ENCODE measurements around the gene PARD3. TPM values are rescaled to one million over a fixed set of nuclear protein-coding genes. Genes with fewer than 3 reads are reported as not detected.
A peak's percentile ranks its signal among the peaks of the same experiment; 100 is the strongest.

PARD3 gene
- total RNA-seq, 4 donors from 2014 or later, result 115 to 226 (median 141) TPM

DNA sequence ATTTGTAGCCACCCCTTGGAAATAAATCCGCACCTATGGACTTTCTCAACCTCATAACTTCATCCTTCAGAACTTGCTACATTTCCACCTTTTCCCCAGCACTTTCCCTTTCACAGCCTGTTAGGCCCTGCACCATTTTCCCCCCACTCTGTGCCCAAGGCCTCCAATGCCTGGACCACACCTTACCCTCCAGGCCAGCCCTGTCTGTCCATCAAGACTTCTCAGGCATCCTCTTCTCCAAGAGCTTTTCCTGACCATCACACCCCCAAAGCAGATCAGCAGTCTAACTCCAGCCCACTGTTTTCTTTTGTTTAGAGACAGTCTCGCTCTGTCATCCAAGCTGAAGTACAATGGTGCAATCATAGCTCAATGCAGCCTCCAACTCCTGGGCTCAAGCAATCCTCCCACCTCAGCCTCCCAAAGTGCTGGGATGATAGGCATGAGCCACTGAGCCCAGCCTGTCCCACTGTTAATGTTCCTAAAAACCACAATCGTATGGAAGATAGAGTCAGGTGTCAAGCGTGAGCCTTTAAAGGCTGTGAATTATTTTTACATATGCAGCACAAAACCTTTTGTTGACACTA, 116.8 kb downstream of the PARD3 start:
- H3K4me1 ChIP-seq, result peaks cover 70% of the 10 kb centered on the region
- WGBS, result 94% methylated on average over 4 of the region's 4 CpGs
- no peak overlapping the region for H3K4me3 ChIP-seq
- TF ChIP-seq, protein P1, sequence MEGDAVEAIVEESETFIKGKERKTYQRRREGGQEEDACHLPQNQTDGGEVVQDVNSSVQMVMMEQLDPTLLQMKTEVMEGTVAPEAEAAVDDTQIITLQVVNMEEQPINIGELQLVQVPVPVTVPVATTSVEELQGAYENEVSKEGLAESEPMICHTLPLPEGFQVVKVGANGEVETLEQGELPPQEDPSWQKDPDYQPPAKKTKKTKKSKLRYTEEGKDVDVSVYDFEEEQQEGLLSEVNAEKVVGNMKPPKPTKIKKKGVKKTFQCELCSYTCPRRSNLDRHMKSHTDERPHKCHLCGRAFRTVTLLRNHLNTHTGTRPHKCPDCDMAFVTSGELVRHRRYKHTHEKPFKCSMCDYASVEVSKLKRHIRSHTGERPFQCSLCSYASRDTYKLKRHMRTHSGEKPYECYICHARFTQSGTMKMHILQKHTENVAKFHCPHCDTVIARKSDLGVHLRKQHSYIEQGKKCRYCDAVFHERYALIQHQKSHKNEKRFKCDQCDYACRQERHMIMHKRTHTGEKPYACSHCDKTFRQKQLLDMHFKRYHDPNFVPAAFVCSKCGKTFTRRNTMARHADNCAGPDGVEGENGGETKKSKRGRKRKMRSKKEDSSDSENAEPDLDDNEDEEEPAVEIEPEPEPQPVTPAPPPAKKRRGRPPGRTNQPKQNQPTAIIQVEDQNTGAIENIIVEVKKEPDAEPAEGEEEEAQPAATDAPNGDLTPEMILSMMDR (IDR thresholded peaks at IDR 0.05), result no peak
- TF ChIP-seq POLR2A (IDR thresholded peaks at IDR 0.05) (no peak), POLR2AphosphoS5 (IDR thresholded peaks at IDR 0.05) (no peak)
- no peaks in the 10 kb centered on the region for H3K9me3 ChIP-seq
- H3K27ac ChIP-seq, result no peak overlapping the region
- no peak for DNase-seq (ENCODE audit: low spot score in 2 of 2)
- H3K36me3 ChIP-seq, result no peaks in the 10 kb centered on the region
- H3K27me3 ChIP-seq, result no peaks in the 10 kb centered on the region

DNA sequence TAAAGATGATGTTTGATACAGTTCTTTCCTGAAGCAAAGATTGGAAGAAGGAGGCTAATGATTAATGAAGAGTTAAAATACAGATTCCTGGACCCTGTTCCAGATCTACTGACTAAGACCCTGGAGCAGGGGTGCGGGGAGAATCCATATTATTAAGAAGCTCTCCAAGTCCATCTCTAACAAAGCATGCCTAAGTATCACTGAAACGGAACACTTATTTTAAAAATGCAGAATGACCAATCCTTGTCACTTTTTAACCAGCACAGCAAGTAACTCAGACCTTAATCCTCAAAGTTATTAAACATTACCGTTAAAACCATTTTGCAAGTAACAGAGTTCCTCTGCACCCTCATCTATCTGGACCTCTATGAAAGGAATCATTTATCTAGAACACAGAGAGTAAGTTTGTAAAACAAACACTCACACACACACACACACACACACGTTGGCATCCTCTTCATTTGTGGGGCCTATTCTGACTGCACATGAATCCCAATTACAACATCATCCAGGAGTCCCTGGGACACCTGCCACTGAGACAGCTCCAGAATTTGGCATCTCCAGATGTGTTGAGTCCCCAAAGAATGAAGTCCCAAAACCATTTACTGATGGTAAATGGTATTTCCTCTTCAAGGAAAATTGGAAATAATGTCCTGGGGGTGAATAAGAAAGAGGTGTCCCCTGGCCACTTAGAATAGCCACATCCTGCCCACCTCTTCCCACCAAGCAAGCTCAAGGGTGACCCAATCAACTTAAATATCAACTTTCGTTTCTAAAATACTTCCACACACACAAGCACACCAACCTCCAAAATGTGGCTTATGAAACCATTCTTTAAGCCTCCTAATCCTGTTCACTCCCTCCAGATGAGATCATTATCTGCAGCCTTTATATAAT, 117.5 kb downstream of the PARD3 start:
- WGBS, result 72% methylated on average over 5 of the region's 5 CpGs
- DNase-seq (ENCODE audit: low spot score in 2 of 2), result no peak
- Histone ChIP-seq H3K4me3 (no peak overlapping the region), H3K27me3 (no peaks in the 10 kb centered on the region), H3K27ac (no peak overlapping the region), H3K4me1 (peaks cover 67% of the 10 kb centered on the region), H3K36me3 (peaks cover 2% of the 10 kb centered on the region), H3K9me3 (no peaks in the 10 kb centered on the region)
- TF ChIP-seq EP300 (IDR thresholded peaks at IDR 0.05), result no peak
- TF ChIP-seq, protein P1 (IDR thresholded peaks at IDR 0.05), result no peak
- no peak for TF ChIP-seq POLR2AphosphoS5 (IDR thresholded peaks at IDR 0.05)
- no peak for TF ChIP-seq POLR2A (IDR thresholded peaks at IDR 0.05)

DNA sequence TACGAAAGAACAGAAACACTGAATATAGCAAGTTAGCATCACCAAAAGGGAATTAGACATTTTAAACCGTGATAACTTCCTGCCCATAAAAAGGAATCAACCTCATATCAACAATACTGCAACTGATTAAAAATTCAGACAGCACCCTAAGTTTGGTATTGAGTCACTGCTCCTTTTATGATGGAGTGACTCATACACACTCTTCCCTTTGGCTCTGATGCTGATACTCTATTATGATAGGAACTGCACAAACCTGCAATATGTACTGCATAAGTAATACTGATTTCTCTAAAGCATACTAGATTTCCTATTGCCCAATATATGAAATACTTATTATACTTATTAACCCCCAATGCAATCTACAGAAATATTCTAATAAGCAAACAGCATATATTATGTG, 118.7 kb downstream of the PARD3 start:
- TF ChIP-seq, protein P1 (IDR thresholded peaks at IDR 0.05), result no peak
- TF ChIP-seq POLR2A (IDR thresholded peaks at IDR 0.05) (no peak), POLR2AphosphoS5 (IDR thresholded peaks at IDR 0.05) (no peak)
- DNase-seq (ENCODE audit: low spot score in 2 of 2), result no peak
- no peaks in the 10 kb centered on the region for H3K9me3 ChIP-seq
- no peak overlapping the region for H3K4me3 ChIP-seq
- H3K4me1 ChIP-seq, result peaks cover 55% of the 10 kb centered on the region
- H3K27ac ChIP-seq, result peak overlapping the region; percentile 54
- H3K27me3 ChIP-seq, result no peaks in the 10 kb centered on the region
- 45% methylated on average over 2 of the region's 2 CpGs for WGBS
- H3K36me3 ChIP-seq, result peaks cover 2% of the 10 kb centered on the region

DNA sequence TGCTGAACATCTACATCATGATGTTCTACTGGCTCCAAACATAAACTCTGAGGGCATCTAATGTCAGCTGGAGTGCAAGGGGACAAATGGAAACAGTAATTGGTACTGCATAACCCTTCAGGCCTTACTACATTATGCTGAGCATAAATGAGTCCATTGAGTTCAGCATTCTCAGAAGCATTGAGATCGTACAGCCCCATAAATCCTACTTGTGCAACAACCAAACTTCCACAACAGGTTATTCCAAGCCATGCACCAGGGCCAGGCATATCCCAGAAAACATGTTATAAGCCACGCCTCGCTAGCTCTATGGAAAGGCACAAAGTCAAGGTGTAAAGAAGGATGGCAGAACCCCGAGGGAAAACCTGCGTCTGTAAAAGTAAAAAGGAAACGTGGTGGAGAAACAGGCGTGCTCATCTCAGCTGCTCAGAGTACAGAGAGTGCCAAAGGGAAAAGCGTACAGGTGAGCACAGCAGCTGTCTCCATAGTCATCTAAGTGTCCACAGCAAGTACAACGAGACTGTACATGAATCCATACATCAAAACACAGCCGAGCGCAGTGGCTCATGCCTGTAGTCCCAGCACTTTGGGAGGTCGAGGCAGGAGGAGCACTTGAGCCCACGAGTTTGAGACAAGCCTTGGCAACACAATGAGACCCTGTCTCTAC, 124.6 kb downstream of the PARD3 start:
- H3K27ac ChIP-seq, result peak overlapping the region; percentile 50
- peaks cover 47% of the 10 kb centered on the region for H3K4me1 ChIP-seq
- H3K4me3 ChIP-seq, result no peak overlapping the region
- no peak for DNase-seq (ENCODE audit: low spot score in 2 of 2)
- peaks cover 2% of the 10 kb centered on the region for H3K36me3 ChIP-seq
- TF ChIP-seq EP300 (IDR thresholded peaks at IDR 0.05) (no peak), POLR2AphosphoS5 (IDR thresholded peaks at IDR 0.05) (peak in 1 of 3 donors; percentile 62)
- 57% methylated on average over 13 of the region's 13 CpGs for WGBS
- no peaks in the 10 kb centered on the region for H3K27me3 ChIP-seq
- H3K9me3 ChIP-seq, result no peaks in the 10 kb centered on the region

DNA sequence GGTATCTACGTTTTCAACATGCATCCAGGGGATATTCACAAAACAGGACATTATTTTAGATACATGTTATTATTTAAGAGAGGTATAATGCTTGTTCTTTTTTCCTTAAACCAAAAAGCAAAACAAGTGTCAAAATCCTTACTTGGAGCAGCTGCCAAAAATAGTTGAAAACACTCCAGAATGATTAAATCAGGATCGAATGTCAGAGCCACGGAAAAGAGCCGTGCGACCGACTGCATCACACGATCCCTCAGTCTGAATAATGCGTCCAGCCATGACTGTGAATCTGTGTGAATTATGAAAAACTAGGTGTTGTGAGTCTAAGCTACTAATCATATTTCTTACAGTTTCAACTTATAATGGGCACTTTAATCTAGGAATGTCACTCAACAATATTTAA, 126.0 kb downstream of the PARD3 start:
- TF ChIP-seq POLR2AphosphoS5 (IDR thresholded peaks at IDR 0.05), result no peak
- Histone ChIP-seq H3K27me3 (no peaks in the 10 kb centered on the region), H3K27ac (no peak overlapping the region), H3K4me1 (peaks cover 38% of the 10 kb centered on the region), H3K36me3 (peaks cover 2% of the 10 kb centered on the region), H3K4me3 (no peak overlapping the region), H3K9me3 (no peaks in the 10 kb centered on the region)
- DNase-seq (ENCODE audit: low spot score in 2 of 2), result no peak
- WGBS, result 23% methylated on average over 8 of the region's 8 CpGs
